Esophagus (tissue), 2 donors: ENCODE data around the gene CEP128. TPM values are rescaled to one million over a fixed set of nuclear protein-coding genes. Genes with fewer than 3 reads are reported as not detected.

Experiments used
- H3K27ac ChIP-seq, 2 donors: one replicate each; pipeline ENCODE4 v1.5.1; 2013; ENCODE audit warnings: low read depth in 2 of 2, mild to moderate bottlenecking in 2 of 2, inconsistent platforms in 1 of 2, low read length in 1 of 2, moderate library complexity in 1 of 2
- H3K27me3 ChIP-seq, 2 donors: one replicate each; pipeline ENCODE4 v1.6.1; 2013; ENCODE audit warnings: low read length in 2 of 2, control low read depth in 1 of 2, mild to moderate bottlenecking in 1 of 2; ENCODE audit not compliant: insufficient read depth in 2 of 2, control insufficient read depth in 1 of 2
- H3K36me3 ChIP-seq, 2 donors: one replicate each; pipeline ENCODE4 v1.6.1; 2013; ENCODE audit warnings: low read length in 1 of 2; ENCODE audit not compliant: control insufficient read depth in 2 of 2, insufficient read depth in 2 of 2
- H3K4me1 ChIP-seq, 2 donors: one replicate each; pipeline ENCODE4 v1.6.1; 2013; ENCODE audit warnings: low read length in 1 of 2; ENCODE audit not compliant: control insufficient read depth in 2 of 2, insufficient read depth in 2 of 2
- H3K4me3 ChIP-seq, 2 donors: one replicate each; pipeline ENCODE4 v1.5.1; 2013; ENCODE audit warnings: low read length in 2 of 2, mild to moderate bottlenecking in 2 of 2, low read depth in 1 of 2, moderate library complexity in 1 of 2
- H3K9me3 ChIP-seq, 2 donors: one replicate each; pipeline ENCODE4 v1.6.1; 2013; ENCODE audit warnings: mild to moderate bottlenecking in 2 of 2, low read depth in 1 of 2, low read length in 1 of 2, moderate library complexity in 1 of 2; ENCODE audit not compliant: control insufficient read depth in 2 of 2, insufficient read depth in 1 of 2
- WGBS, 2 donors: extraction: QIAGEN DNeasy Blood & Tissue Kit; methylation state at CpG; one replicate each; pipeline ENCODE4 v1.1.7; 2013; 5-methylcytosine and 5-hydroxymethylcytosine counted together
- polyA plus RNA-seq, 2 donors: library from polyadenylated mRNA; stranded (reverse); fragments of 200-250 nt; gene quantifications; one replicate each; pipeline ENCODE4 v1.2.3, GENCODE V29; 2013
- donor health status: healthy with polysubstance abuse.
- donor health status: Bipolar disorder and iron deficiency.

The CEP128 gene
- polyA plus RNA-seq, 2 donors, result 1.3 to 1.7 TPM

GRCh38 chr14:80681651-80682050 lies 259.9 kb downstream of the CEP128 start:
- Histone ChIP-seq H3K36me3 (no peaks in the 10 kb centered on the region), H3K9me3 (peaks cover 4 to 15% of the 10 kb centered on the region in 2 donors)
- WGBS, 2 donors, result 86 to 89% methylated on average over 3 of the region's 3 CpGs

DNA sequence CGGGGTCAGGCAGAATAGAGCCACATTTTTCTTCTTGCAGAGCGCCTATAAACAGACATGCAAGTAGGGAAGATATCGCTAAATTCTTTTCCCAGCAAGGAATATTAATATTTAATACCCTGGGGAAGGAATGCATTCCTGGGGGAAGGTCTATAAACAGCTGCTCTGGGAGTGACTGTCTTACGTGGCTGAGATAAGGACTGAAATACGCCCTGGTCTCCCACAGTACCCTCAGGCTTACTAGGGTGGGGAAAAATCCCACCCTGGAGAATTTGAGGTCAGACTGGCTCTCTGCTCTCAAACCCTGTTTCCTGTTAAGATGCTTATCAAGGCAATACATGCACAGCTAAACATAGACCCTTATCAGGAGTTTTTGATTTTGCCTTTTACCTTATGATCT lies 262.3 kb downstream of the CEP128 start:
- Histone ChIP-seq H3K27me3 (no peaks in the 10 kb centered on the region), H3K9me3 (peaks cover 4 to 15% of the 10 kb centered on the region in 2 donors), H3K27ac (no peak overlapping the region), H3K36me3 (no peaks in the 10 kb centered on the region), H3K4me1 (no peaks in the 10 kb centered on the region), H3K4me3 (no peak overlapping the region)
- WGBS, 2 donors, result 91 to 97% methylated on average over 5 of the region's 5 CpGs

More at GRCh38 chr14:80681651-80682050, 259.9 kb downstream of the CEP128 start:
- no peak overlapping the region for H3K4me3 ChIP-seq
- H3K4me1 ChIP-seq, result no peaks in the 10 kb centered on the region
- H3K27ac ChIP-seq, result no peak overlapping the region
- H3K27me3 ChIP-seq, result no peaks in the 10 kb centered on the region

GRCh38 chr14:80678436-80678835 lies 263.1 kb downstream of the CEP128 start:
- no peak overlapping the region for H3K4me3 ChIP-seq
- WGBS, 2 donors, result 97% methylated on average over 3 of the region's 3 CpGs
- H3K27me3 ChIP-seq, result no peaks in the 10 kb centered on the region
- no peaks in the 10 kb centered on the region for H3K36me3 ChIP-seq
- H3K9me3 ChIP-seq, result peaks cover 4 to 15% of the 10 kb centered on the region in 2 donors
- H3K4me1 ChIP-seq, result no peaks in the 10 kb centered on the region
- H3K27ac ChIP-seq, result no peak overlapping the region

- no peak overlapping the region for H3K4me3 ChIP-seq
- 91 to 95% methylated on average over 2 of the region's 2 CpGs for WGBS, 2 donors
Measured at GRCh38 chr14:80669426-80669825, 272.1 kb downstream of the CEP128 start.

DNA sequence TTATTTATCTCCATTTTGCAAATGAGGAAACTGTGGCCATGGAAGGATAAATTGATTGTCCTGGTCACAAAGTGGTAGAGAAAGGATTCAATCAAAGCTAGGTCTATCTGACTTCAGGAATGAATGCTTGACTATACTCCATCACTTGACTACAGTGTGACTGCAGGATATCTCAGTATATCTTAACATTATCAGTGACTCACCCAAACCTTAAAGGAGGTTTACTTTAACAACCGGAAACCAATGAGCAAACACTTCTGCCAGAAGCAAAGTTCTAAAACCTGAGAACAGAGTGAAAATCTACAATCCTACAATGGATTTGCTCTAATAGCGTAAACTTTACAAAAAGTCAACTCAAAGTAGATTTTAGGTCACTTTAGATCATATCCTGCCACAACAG lies 277.0 kb downstream of the CEP128 start:
- Histone ChIP-seq H3K27me3 (no peaks in the 10 kb centered on the region), H3K9me3 (no peaks in the 10 kb centered on the region), H3K27ac (no peak overlapping the region), H3K4me3 (no peak overlapping the region), H3K4me1 (no peaks in the 10 kb centered on the region), H3K36me3 (no peaks in the 10 kb centered on the region)
- 92 to 95% methylated on average over 2 of the region's 2 CpGs for WGBS, 2 donors

More at GRCh38 chr14:80669426-80669825, 272.1 kb downstream of the CEP128 start:
- Histone ChIP-seq H3K27ac (no peak overlapping the region), H3K36me3 (no peaks in the 10 kb centered on the region), H3K4me1 (no peaks in the 10 kb centered on the region), H3K9me3 (peaks cover 0 to 2% of the 10 kb centered on the region in 2 donors), H3K27me3 (no peaks in the 10 kb centered on the region)

GRCh38 chr14:80663541-80663940 lies 278.0 kb downstream of the CEP128 start:
- H3K4me1 ChIP-seq, result no peaks in the 10 kb centered on the region
- WGBS, 2 donors, result 81 to 88% methylated on average over 2 of the region's 2 CpGs
- no peak overlapping the region for H3K27ac ChIP-seq
- H3K9me3 ChIP-seq, result no peaks in the 10 kb centered on the region
- no peaks in the 10 kb centered on the region for H3K36me3 ChIP-seq
- H3K4me3 ChIP-seq, result no peak overlapping the region
- no peaks in the 10 kb centered on the region for H3K27me3 ChIP-seq

- Histone ChIP-seq H3K4me1 (no peaks in the 10 kb centered on the region), H3K36me3 (no peaks in the 10 kb centered on the region), H3K4me3 (no peak overlapping the region), H3K27me3 (no peaks in the 10 kb centered on the region), H3K27ac (no peak overlapping the region), H3K9me3 (no peaks in the 10 kb centered on the region)
- WGBS, 2 donors, result 78 to 96% methylated on average over 2 of the region's 2 CpGs
Measured at GRCh38 chr14:80659783-80660182, 281.8 kb downstream of the CEP128 start.

- Histone ChIP-seq H3K4me3 (no peak overlapping the region), H3K27ac (no peak overlapping the region), H3K36me3 (no peaks in the 10 kb centered on the region), H3K9me3 (no peaks in the 10 kb centered on the region), H3K4me1 (no peaks in the 10 kb centered on the region), H3K27me3 (no peaks in the 10 kb centered on the region)
- WGBS, 2 donors, result 83 to 89% methylated on average over 1 of the region's 1 CpG
Measured at GRCh38 chr14:80658733-80659132, 282.8 kb downstream of the CEP128 start.

- H3K9me3 ChIP-seq, result no peaks in the 10 kb centered on the region
- no peak overlapping the region for H3K27ac ChIP-seq
- H3K27me3 ChIP-seq, result no peaks in the 10 kb centered on the region
- H3K36me3 ChIP-seq, result no peaks in the 10 kb centered on the region
- no peaks in the 10 kb centered on the region for H3K4me1 ChIP-seq
- WGBS, 2 donors, result 59 to 88% methylated on average over 1 of the region's 1 CpG
- no peak overlapping the region for H3K4me3 ChIP-seq
Measured at GRCh38 chr14:80658155-80658554, 283.4 kb downstream of the CEP128 start.

- Histone ChIP-seq H3K4me1 (no peaks in the 10 kb centered on the region), H3K27ac (no peak overlapping the region), H3K27me3 (no peaks in the 10 kb centered on the region), H3K4me3 (no peak overlapping the region), H3K36me3 (no peaks in the 10 kb centered on the region), H3K9me3 (no peaks in the 10 kb centered on the region)
- WGBS, 2 donors, result 90 to 94% methylated on average over 3 of the region's 3 CpGs
Measured at GRCh38 chr14:80653956-80654355, 287.6 kb downstream of the CEP128 start.
